ENCODE measurements around the gene TBATA. TPM values are rescaled to one million over a fixed set of nuclear protein-coding genes. Genes with fewer than 3 reads are reported as not detected.

The TBATA gene
- total RNA-seq, 1 donor from 2014 or later: not detected

DNA sequence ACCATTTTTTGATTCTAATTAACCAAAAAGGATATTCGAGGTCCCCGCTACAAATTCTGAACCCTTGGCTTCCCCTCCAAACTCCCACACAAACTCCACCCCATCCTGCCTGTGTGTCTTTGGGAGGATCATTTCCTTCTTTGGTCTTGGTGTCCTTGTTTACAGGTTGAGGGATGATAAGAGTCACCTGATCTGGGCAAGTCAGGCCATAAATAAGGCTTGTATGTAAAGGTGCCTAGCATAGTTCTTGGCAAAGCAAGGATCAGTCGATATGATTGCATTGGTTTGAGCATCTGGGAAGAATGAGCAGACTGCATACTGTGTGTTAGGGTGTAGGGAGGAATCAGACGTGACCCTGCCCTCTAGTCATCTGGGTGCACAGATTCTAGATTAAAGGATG lies 28.9 kb upstream of the TBATA start:
- Mint-ChIP-seq H3K36me3 (ENCODE audit: low read depth) (peaks cover 6% of the 10 kb centered on the region), H3K4me3 (ENCODE audit: unreplicated experiment) (no peak overlapping the region), H3K27me3 (ENCODE audit: low read depth) (no peaks in the 10 kb centered on the region), H3K4me1 (ENCODE audit: low read depth) (peaks cover 35% of the 10 kb centered on the region), H3K9me3 (ENCODE audit: low read depth) (no peaks in the 10 kb centered on the region), H3K27ac (ENCODE audit: unreplicated experiment) (no peak overlapping the region)
- TF ChIP-seq, protein P1, sequence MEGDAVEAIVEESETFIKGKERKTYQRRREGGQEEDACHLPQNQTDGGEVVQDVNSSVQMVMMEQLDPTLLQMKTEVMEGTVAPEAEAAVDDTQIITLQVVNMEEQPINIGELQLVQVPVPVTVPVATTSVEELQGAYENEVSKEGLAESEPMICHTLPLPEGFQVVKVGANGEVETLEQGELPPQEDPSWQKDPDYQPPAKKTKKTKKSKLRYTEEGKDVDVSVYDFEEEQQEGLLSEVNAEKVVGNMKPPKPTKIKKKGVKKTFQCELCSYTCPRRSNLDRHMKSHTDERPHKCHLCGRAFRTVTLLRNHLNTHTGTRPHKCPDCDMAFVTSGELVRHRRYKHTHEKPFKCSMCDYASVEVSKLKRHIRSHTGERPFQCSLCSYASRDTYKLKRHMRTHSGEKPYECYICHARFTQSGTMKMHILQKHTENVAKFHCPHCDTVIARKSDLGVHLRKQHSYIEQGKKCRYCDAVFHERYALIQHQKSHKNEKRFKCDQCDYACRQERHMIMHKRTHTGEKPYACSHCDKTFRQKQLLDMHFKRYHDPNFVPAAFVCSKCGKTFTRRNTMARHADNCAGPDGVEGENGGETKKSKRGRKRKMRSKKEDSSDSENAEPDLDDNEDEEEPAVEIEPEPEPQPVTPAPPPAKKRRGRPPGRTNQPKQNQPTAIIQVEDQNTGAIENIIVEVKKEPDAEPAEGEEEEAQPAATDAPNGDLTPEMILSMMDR (IDR thresholded peaks at IDR 0.05): no peak
- no peak for DNase-seq (ENCODE audit: low spot score)

DNA sequence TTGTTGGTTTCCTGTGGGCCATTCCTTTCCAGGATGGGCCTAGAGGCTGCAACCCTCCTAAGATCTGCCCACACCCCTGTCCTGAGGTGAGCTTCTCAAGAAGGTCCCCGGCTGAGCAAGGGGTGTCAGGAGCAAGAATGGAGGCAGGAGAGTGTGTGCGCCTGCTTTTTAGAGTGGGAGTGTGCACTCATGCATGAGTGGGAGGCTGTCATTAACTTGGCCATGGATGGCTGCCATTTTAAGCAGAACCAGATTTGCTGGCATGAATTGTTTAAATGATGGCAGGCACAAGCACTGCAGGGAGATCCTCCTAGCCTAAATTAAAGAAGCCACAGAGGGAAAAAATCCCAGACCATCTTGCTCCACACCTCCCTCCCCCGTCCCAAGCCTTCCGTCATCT lies 27.6 kb upstream of the TBATA start:
- Mint-ChIP-seq H3K27me3 (ENCODE audit: low read depth) (no peaks in the 10 kb centered on the region), H3K4me3 (ENCODE audit: unreplicated experiment) (no peak overlapping the region), H3K27ac (ENCODE audit: unreplicated experiment) (no peak overlapping the region), H3K36me3 (ENCODE audit: low read depth) (peaks cover 4% of the 10 kb centered on the region), H3K4me1 (ENCODE audit: low read depth) (peaks cover 36% of the 10 kb centered on the region), H3K9me3 (ENCODE audit: low read depth) (no peaks in the 10 kb centered on the region)
- no peak for DNase-seq (ENCODE audit: low spot score)
- TF ChIP-seq, protein P1 (IDR thresholded peaks at IDR 0.05): no peak

DNA sequence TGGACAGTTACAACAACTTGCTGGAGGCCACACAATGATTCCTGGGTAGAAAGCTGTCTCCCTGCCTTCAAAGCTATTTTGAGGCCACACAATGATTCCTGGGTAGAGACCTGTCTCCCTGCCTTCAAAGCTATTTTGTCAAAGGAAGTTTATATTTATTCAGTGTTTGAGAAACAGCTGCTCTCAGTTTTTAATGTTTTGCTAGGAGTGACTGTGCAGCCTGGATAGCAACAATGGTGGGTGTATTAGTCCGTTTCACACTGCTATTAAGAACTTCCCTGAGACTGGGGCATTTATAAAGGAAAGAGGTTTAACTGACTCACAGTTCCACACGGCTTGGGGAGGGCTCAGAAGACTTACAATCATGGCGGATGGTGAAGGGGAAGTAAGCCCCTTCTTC lies 26.7 kb upstream of the TBATA start:
- H3K27me3 Mint-ChIP-seq (ENCODE audit: low read depth): no peaks in the 10 kb centered on the region
- DNase-seq (ENCODE audit: low spot score): no peak
- no peak overlapping the region for H3K4me3 Mint-ChIP-seq (ENCODE audit: unreplicated experiment)
- H3K27ac Mint-ChIP-seq (ENCODE audit: unreplicated experiment): no peak overlapping the region
- TF ChIP-seq, protein P1 (IDR thresholded peaks at IDR 0.05): no peak
- no peaks in the 10 kb centered on the region for H3K36me3 Mint-ChIP-seq (ENCODE audit: low read depth)
- H3K9me3 Mint-ChIP-seq (ENCODE audit: low read depth): no peaks in the 10 kb centered on the region
- H3K4me1 Mint-ChIP-seq (ENCODE audit: low read depth): peaks cover 28% of the 10 kb centered on the region

DNA sequence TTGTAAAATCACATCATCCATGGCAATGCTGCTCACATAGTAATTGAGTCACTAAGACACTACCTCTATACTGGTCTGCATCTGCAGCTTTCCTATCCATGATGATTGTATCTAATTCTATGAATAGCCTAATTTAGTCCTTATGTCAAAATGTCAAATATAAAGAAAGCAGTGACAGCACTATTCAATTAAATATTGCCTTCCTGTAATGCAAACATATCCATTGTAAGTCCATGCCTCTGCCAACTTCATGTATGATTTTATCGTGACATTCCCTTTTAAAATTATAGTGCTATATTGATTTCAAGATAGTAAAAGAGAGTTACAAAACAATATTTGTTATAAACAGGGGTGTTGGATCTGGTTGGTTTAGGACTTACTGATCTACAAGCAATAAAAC lies 25.8 kb upstream of the TBATA start:
- Mint-ChIP-seq H3K36me3 (ENCODE audit: low read depth) (no peaks in the 10 kb centered on the region), H3K27me3 (ENCODE audit: low read depth) (no peaks in the 10 kb centered on the region), H3K9me3 (ENCODE audit: low read depth) (no peaks in the 10 kb centered on the region), H3K4me1 (ENCODE audit: low read depth) (peaks cover 22% of the 10 kb centered on the region), H3K27ac (ENCODE audit: unreplicated experiment) (no peak overlapping the region), H3K4me3 (ENCODE audit: unreplicated experiment) (no peak overlapping the region)
- no peak for DNase-seq (ENCODE audit: low spot score)
- TF ChIP-seq, protein P1 (IDR thresholded peaks at IDR 0.05): no peak

DNA sequence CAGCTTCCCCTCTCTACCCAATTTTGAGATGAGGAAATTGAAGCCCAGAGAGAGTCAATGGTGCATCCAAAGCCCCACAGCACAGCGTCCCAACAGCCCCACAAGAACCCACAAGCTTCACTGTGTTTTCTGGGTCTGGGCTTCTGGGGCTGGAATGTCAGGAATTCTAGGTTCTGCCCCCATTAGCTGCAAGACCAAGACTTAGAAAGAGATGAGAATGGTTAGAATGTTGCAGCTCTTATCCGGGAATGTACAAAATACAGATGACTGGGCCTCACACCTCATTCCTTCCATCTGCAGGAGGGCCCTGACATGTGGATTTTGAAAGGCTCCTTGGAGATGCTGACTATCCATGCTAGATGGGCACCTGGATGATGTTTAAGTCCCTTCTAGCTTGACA lies 24.5 kb upstream of the TBATA start:
- H3K9me3 Mint-ChIP-seq (ENCODE audit: low read depth): no peaks in the 10 kb centered on the region
- no peak for DNase-seq (ENCODE audit: low spot score)
- TF ChIP-seq, protein P1 (IDR thresholded peaks at IDR 0.05): no peak
- no peak overlapping the region for H3K27ac Mint-ChIP-seq (ENCODE audit: unreplicated experiment)
- H3K4me3 Mint-ChIP-seq (ENCODE audit: unreplicated experiment): no peak overlapping the region
- no peaks in the 10 kb centered on the region for H3K36me3 Mint-ChIP-seq (ENCODE audit: low read depth)
- H3K4me1 Mint-ChIP-seq (ENCODE audit: low read depth): peaks cover 20% of the 10 kb centered on the region
- no peaks in the 10 kb centered on the region for H3K27me3 Mint-ChIP-seq (ENCODE audit: low read depth)

Measured in chondrocyte (in vitro differentiated cells).